Liver (tissue), 3 donors: ENCODE measurements around the gene AGBL4.

ENCODE experiments used
- JUND ChIP-seq, 2 donors: IDR thresholded peaks; 2 replicates each; pipeline ENCODE4 v1.6.1; 2016; ENCODE audit warnings: antibody characterized with exemption in 2 of 2
- RAD21 ChIP-seq, 2 donors: IDR thresholded peaks; 2 replicates each; pipeline ENCODE4 v1.6.1; 2016; ENCODE audit warnings: antibody characterized with exemption in 2 of 2, mild to moderate bottlenecking in 2 of 2
- RXRA ChIP-seq, 2 donors: IDR thresholded peaks; 2 replicates each; pipeline ENCODE4 v1.6.1; 2017 to 2018; ENCODE audit warnings: antibody characterized with exemption in 2 of 2, mild to moderate bottlenecking in 1 of 2
- SP1 ChIP-seq: IDR thresholded peaks from 2 replicates; pipeline ENCODE4 v1.6.1; 2018; ENCODE audit warnings: antibody characterized with exemption, mild to moderate bottlenecking
- YY1 ChIP-seq: IDR thresholded peaks from 2 replicates; pipeline ENCODE4 v1.6.1; 2016; ENCODE audit warnings: antibody characterized with exemption, mild to moderate bottlenecking
- TF ChIP-seq, protein P1 (sequence below): fragments of 150-350 bp; IDR thresholded peaks from 2 replicates; pipeline ENCODE4 v1.5.1; 2017; ENCODE audit warnings: improper control_type of control experiment, low read depth, low read length; ENCODE audit not compliant: missing input control
- TF ChIP-seq, protein P2 (sequence below): IDR thresholded peaks from 2 replicates; pipeline ENCODE4 v1.6.1; 2016; ENCODE audit warnings: antibody characterized with exemption
- TF ChIP-seq, protein P3 (sequence below): IDR thresholded peaks from 2 replicates; pipeline ENCODE4 v1.6.1; 2016; ENCODE audit warnings: antibody characterized with exemption, mild to moderate bottlenecking
- TF ChIP-seq, protein P4 (sequence below): IDR thresholded peaks from 2 replicates; pipeline ENCODE4 v1.6.1; 2016; ENCODE audit warnings: antibody characterized with exemption
- donor health status: healthy.
- donor health status: healthy.

DNA sequence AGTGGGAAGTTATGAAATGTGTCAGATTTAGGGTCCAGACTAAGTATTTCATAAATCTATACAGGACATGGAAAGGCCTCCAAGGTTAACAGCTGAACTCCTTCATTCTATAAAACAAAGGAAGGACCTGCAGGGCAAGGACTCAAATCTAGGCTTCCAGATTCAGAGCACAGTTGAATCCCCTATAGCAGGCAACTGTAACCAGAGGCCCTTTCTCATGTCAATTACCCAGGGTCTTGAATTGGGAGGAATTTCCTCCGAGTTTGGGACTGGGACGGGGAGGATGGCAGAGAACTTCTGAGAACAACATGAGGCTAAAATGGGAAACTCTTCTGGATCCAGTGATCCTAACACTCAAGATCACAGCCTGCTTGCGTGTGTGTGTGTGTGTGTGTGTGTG lies 1134.1 kb downstream of the AGBL4 start:
- no peak for TF ChIP-seq RXRA (IDR thresholded peaks at IDR 0.05)
- TF ChIP-seq, protein P1, sequence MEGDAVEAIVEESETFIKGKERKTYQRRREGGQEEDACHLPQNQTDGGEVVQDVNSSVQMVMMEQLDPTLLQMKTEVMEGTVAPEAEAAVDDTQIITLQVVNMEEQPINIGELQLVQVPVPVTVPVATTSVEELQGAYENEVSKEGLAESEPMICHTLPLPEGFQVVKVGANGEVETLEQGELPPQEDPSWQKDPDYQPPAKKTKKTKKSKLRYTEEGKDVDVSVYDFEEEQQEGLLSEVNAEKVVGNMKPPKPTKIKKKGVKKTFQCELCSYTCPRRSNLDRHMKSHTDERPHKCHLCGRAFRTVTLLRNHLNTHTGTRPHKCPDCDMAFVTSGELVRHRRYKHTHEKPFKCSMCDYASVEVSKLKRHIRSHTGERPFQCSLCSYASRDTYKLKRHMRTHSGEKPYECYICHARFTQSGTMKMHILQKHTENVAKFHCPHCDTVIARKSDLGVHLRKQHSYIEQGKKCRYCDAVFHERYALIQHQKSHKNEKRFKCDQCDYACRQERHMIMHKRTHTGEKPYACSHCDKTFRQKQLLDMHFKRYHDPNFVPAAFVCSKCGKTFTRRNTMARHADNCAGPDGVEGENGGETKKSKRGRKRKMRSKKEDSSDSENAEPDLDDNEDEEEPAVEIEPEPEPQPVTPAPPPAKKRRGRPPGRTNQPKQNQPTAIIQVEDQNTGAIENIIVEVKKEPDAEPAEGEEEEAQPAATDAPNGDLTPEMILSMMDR = no peak
- TF ChIP-seq, protein P2, sequence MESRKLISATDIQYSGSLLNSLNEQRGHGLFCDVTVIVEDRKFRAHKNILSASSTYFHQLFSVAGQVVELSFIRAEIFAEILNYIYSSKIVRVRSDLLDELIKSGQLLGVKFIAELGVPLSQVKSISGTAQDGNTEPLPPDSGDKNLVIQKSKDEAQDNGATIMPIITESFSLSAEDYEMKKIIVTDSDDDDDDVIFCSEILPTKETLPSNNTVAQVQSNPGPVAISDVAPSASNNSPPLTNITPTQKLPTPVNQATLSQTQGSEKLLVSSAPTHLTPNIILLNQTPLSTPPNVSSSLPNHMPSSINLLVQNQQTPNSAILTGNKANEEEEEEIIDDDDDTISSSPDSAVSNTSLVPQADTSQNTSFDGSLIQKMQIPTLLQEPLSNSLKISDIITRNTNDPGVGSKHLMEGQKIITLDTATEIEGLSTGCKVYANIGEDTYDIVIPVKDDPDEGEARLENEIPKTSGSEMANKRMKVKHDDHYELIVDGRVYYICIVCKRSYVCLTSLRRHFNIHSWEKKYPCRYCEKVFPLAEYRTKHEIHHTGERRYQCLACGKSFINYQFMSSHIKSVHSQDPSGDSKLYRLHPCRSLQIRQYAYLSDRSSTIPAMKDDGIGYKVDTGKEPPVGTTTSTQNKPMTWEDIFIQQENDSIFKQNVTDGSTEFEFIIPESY = no peak
- TF ChIP-seq, protein P3, sequence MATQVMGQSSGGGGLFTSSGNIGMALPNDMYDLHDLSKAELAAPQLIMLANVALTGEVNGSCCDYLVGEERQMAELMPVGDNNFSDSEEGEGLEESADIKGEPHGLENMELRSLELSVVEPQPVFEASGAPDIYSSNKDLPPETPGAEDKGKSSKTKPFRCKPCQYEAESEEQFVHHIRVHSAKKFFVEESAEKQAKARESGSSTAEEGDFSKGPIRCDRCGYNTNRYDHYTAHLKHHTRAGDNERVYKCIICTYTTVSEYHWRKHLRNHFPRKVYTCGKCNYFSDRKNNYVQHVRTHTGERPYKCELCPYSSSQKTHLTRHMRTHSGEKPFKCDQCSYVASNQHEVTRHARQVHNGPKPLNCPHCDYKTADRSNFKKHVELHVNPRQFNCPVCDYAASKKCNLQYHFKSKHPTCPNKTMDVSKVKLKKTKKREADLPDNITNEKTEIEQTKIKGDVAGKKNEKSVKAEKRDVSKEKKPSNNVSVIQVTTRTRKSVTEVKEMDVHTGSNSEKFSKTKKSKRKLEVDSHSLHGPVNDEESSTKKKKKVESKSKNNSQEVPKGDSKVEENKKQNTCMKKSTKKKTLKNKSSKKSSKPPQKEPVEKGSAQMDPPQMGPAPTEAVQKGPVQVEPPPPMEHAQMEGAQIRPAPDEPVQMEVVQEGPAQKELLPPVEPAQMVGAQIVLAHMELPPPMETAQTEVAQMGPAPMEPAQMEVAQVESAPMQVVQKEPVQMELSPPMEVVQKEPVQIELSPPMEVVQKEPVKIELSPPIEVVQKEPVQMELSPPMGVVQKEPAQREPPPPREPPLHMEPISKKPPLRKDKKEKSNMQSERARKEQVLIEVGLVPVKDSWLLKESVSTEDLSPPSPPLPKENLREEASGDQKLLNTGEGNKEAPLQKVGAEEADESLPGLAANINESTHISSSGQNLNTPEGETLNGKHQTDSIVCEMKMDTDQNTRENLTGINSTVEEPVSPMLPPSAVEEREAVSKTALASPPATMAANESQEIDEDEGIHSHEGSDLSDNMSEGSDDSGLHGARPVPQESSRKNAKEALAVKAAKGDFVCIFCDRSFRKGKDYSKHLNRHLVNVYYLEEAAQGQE = no peak
- no peak for TF ChIP-seq JUND (IDR thresholded peaks at IDR 0.05)
- TF ChIP-seq RAD21 (IDR thresholded peaks at IDR 0.05) = no peak
- no peak for TF ChIP-seq YY1
- no peak for TF ChIP-seq SP1
- TF ChIP-seq, protein P4, sequence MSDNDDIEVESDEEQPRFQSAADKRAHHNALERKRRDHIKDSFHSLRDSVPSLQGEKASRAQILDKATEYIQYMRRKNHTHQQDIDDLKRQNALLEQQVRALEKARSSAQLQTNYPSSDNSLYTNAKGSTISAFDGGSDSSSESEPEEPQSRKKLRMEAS = no peak
